Mesenteric fat pad (tissue), 1 donor: ENCODE data around the gene CCL22. TPM values are rescaled to one million over a fixed set of nuclear protein-coding genes. Genes with fewer than 3 reads are reported as not detected.
"Not testable (repeated sequence)": the region's sequence is repeated elsewhere in the genome, so short reads cannot be mapped to it uniquely, and the experiment has no call there.

Experiments used
- DNase-seq: peaks from one replicate; pipeline ENCODE4 v3.0.0-alpha.2; 2020; ENCODE audit warnings: low spot score
- total RNA-seq: library from RNA; stranded (reverse); fragmentation: NEBNext Ultra II Directional; extraction: Animal tissue kit (Norgen Biotek cat#: 25700); gene quantifications from one replicate; pipeline ENCODE4 v1.2.1, GENCODE V29; 2021
- donor health status: DM: yes; HTN: yes; CAD: no.

Gene CCL22
- total RNA-seq, 1 donor from 2014 or later = not detected

GRCh38 chr16:57374067-57374534 is 15.5 kb downstream of the CCL22 start:
- DNase-seq = no peak

- DNase-seq = not testable (repeated sequence)
Observed at GRCh38 chr16:57374925-57375465, 16.4 kb downstream of the CCL22 start.

- no peak for DNase-seq
Observed at GRCh38 chr16:57376313-57376818, 17.8 kb downstream of the CCL22 start.

DNA sequence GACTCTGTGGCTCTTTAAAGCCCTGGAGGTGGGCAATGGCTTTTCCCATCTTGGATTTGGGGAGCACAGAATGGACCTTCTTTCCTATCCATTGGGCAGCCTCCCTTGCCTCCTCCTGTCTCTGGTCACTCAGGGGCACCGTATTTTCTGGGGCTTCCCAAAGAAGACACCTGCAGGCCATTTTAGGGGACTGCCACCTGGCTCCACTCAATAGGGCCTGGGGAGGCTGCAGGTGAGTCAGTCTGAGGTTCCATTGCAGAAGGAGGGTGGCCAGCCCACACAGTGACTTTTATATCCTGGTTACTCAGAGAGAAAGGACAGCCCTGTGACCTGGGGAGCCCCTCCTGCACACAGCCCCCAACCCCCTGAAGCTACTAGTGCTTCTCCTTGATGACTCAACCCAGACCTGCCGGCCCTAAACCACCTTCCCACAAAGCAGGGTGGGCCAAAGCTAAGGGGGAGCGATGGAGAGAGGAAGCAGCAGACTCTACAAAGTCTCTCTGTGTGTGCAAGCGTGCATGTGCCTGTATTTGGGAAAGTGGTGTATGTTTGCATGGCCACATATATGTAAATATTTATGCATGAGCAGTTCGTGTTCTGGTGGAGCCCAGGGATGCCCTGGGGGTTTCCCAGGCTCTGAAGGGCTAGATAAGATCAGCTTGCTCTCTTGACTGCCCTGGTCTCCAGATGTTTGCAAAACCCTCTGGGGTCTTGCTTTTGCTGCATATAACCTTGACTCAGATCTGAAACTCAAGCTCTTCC is 18.7 kb downstream of the CCL22 start:
- DNase-seq = no peak

DNA sequence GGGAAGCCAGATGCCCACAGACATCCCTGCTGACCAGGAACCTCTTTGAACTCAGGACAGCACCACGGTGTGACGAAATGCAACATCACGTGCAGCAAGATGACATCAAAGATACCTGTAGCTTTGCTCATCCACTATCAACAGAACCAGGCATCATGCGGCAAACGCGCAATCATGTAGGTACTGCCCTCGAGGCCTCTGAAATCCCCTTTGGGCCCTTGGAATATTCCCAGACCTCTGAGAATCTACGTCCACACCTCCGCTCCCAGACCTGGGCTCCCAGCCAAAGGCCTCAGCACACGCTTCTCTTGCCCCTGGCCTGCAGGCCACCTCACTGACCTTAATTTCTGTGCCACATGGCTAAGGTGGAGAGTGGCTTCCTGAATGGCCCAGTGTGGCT is 21.0 kb downstream of the CCL22 start:
- no peak for DNase-seq

GRCh38 chr16:57380671-57381462 is 22.3 kb downstream of the CCL22 start:
- DNase-seq = no peak

GRCh38 chr16:57381791-57382534 is 23.4 kb downstream of the CCL22 start:
- no peak for DNase-seq

DNA sequence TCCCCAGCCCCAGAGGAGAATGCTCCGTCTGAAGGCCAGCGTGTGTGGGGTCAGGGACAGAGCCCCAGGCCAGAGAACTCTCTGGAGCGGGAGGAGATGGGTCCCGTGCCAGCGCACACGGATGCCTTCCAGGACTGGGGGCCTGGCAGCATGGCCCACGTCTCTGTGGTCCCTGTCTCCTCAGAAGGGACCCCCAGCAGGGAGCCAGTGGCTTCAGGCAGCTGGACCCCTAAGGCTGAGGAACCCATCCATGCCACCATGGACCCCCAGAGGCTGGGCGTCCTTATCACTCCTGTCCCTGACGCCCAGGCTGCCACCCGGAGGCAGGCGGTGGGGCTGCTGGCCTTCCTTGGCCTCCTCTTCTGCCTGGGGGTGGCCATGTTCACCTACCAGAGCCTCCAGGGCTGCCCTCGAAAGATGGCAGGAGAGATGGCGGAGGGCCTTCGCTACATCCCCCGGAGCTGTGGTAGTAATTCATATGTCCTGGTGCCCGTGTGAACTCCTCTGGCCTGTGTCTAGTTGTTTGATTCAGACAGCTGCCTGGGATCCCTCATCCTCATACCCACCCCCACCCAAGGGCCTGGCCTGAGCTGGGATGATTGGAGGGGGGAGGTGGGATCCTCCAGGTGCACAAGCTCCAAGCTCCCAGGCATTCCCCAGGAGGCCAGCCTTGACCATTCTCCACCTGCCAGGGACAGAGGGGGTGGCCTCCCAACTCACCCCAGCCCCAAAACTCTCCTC is 24.1 kb downstream of the CCL22 start:
- DNase-seq = no peak

- DNase-seq = no peak
Observed at GRCh38 chr16:57383276-57384247, 25.0 kb downstream of the CCL22 start.

- no peak for DNase-seq
Observed at GRCh38 chr16:57384248-57385070, 25.9 kb downstream of the CCL22 start.

GRCh38 chr16:57385083-57385482 is 26.5 kb downstream of the CCL22 start:
- no peak for DNase-seq

DNA sequence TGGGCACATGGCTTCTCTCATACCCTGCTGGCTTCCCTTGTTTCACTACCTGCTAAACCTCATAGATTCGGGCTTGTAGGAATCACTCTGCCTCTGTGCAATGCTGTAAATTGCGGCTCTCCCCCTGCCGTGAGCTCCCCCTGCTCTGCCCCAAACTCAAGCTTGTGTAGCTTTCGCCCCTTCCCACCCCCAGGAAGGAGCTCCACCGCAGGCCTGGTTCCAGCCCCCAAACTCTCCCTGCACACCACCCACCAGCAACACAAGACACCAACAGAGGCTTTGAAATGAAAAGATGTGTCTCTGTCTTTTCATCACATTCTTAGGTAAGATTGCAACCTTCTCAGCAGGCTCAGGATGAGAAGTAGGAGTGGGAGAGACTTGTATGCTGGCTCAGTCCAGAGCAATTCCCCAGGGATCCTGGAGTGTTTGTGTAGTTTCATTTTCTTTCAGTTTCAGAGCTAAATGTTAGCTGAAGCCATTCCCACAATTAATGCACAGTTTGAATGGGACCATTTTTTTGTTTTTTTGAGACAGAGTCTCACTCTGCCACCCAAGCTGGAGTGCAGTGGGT is 27.9 kb downstream of the CCL22 start:
- no peak for DNase-seq

- no peak for DNase-seq
Observed at GRCh38 chr16:57387598-57388354, 29.2 kb downstream of the CCL22 start.

GRCh38 chr16:57388359-57389086 is 29.9 kb downstream of the CCL22 start:
- no peak for DNase-seq

DNA sequence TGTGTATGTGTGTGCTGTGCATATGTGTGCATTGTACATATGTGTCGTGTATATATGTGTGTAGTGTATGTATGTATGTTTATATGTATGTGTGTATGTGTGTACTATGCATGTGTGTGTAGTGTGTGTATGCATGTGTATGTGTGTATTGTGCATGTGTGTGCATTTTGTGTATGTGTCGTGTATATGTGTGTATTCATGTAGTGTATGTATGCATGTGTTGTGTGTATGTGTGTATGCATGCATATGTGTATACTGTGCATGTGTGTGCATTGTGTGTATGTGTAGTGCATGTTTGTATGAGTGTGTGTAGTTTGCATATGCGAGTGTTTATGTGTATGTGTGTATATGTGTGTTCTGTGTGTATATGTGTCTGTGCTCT is 30.5 kb downstream of the CCL22 start:
- no peak for DNase-seq

DNA sequence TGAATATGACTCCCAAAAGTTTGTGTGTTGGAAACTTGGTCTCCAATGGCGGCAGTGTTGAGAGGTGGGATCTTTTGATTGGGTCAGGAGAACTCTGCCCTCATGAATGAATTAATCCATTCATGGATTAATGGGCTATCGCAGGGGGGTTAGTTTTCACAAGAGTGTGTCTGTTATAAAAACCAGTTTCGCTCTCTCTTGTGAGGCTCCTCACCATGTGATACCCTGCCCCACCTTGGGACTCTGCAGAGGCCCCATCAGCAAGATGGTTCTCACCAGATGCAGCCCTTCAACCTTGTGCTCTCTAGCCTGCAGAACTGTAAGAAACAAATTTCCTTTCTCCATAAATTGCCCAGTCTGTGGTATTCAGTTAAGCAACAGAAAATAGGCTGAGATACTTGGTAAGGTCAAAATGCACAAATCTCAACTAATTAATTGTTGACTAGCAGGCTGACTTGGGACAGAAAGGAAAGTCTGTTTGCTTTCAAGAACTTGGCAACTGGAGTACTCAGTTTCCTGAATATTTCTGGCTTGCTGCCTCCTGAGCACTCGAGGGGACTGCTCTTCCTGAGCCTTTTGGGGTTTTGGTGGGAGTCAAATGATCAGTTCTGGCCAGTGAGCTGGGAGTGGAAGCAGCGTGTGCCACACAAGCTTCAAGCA is 32.2 kb downstream of the CCL22 start:
- DNase-seq = no peak
